Cardiac septum (tissue), 1 donor: ENCODE measurements around the gene SPESP1. TPM values are rescaled to one million over a fixed set of nuclear protein-coding genes. Genes with fewer than 3 reads are reported as not detected.

Experiments used
- DNase-seq: peaks from one replicate; pipeline ENCODE4 v3.0.0-alpha.2; 2020; ENCODE audit warnings: low spot score
- intact Hi-C: fragments of 100-400 bp; cut with DNase I; formaldehyde crosslinking; loops from one replicate; pipeline ENCODE4 v1.14.0; 2022
- long read RNA-seq: library from polyadenylated mRNA; unstranded; transcript quantifications from one replicate; pipeline ENCODE4 v2.0.0, GENCODE V29; 2021
- total RNA-seq: library from RNA; stranded (reverse); fragmentation: NEBNext Ultra II Directional; extraction: Animal tissue kit (Norgen Biotek cat#: 25700); gene quantifications from one replicate; pipeline ENCODE4 v1.2.1, GENCODE V29; 2021
- donor health status: DM: no; HTN: no; CAD: no.

SPESP1 gene
- total RNA-seq, result 1.8 TPM
- long read RNA-seq, partial matches to known transcripts, result 0 of 5 reads
- long read RNA-seq, other reads (novel, unspliced or antisense), result 1 of 5 reads

DNA sequence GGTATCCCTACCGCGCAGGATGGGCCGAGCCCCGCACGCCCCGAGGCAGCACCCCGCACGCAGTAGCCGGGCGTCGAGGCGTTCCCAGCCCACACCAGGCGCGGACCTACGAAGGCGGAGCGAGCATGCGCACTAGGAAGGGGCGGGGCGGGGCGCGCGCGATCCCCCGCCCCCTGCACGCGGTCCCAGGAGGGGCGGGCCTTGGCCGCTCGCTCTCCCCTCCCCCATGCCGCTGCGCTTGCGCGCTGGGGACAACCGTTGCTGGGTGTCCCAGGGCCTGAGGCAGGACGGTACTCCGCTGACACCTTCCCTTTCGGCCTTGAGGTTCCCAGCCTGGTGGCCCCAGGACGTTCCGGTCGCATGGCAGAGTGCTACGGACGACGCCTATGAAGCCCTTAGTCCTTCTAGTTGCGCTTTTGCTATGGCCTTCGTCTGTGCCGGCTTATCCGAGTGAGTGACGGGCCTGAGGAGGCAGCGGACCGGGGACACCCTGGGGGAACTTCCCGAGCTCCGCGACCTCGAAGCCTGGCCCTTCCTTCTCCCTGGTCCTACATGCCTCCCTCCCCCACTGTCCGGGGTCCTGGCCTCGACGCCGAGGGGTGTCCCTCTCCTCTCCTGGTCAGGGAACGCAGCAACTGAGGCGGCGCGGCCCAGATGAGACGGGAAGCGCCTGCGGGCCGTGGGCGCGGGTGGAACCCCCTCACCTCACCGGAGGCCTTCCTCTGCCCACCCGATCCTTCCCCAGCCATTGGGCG lies at the start of gene SPESP1:
Gene SPESP1 (plus strand): TSS at position 258 of the 755 bp plus-strand sequence. CDS start 129 bp downstream, at position 387.
- intact Hi-C loops, result no loop called here
- peak; percentile 79 for DNase-seq

DNA sequence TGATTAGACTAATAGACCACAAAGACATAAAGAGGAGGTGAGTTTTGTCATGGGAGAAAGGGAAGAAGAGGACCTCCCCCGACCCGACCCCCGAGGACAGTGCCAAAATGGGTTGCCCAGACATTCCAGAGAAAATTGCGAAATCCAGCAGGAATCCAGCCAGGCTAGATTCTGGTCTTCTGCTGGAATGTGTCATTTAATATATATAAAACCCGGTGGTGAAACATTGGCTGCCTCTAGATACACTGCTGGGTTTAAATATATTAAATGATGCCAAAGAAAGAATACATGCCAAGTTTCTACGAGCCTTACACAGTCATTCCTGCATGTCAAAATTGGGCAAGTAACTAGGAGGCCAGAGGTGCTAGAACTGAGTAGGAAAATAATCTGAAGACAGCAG lies 45.3 kb upstream of the SPESP1 start:
- DNase-seq, result no peak
- intact Hi-C loops, result no loop called here

DNA sequence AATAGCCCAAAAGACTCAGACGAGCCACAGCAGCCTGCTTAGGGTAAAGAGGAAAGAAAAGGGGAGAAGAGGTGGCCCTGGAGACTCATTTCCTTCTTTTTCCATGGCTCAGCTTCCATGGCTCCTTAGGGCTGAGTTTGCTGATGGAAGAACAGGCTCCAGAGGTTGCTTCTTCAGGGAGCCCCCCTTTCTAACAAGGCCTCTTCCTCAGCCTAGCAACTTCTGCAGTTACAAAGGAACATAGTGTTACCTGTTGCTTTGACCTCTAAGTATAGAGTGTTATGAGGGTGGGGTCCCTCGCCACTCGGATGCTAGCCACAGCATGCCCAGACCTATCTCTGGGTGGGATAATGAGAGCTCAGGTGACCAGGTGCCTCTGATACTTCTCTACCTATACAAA lies 43.2 kb upstream of the SPESP1 start:
- intact Hi-C loops, result no loop called here
- DNase-seq, result no peak

DNA sequence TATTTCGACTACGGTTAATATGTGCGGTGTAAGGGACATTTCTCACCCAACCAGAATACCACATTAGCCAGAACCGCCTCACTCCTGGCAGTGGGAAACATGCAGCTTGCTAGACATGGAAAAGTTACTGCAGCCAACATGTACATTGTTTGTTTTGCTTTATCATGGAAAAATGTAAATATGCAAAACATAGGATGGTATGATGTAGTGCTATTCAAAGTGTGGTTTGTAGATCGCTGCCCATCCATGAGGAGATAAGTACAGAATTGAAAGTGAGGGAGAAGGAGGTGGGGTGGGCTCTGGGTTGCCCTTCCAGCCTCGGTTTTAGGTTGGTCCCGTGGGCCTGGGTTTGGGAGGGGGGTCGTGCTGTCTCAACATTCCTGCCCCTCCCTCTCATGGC lies 42.5 kb upstream of the SPESP1 start:
- intact Hi-C loops, result no loop called here

DNA sequence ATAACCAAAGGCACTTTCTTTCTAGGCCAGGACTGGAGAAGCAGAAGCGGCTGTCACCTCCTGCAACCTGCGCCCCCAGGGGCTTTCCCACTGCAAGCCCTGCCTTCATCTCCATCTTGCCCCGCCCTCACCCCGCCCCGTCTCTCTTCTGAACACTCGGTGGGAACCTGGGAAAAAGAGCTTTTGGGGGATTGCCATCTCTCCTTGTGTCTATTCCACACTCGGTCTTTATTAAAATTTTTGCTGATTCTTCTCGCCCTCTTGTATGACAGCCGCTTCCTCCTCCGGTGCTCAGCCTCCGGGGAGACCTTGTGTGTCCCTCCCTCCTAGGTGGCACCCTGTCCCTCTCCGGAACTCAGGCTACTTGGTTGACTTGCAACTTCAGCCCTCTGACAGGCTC lies 41.9 kb upstream of the SPESP1 start:
- intact Hi-C loops, result no loop called here
- DNase-seq, result no peak

More for the DNA sequence above, 42.5 kb upstream of the SPESP1 start:
- no peak for DNase-seq

DNA sequence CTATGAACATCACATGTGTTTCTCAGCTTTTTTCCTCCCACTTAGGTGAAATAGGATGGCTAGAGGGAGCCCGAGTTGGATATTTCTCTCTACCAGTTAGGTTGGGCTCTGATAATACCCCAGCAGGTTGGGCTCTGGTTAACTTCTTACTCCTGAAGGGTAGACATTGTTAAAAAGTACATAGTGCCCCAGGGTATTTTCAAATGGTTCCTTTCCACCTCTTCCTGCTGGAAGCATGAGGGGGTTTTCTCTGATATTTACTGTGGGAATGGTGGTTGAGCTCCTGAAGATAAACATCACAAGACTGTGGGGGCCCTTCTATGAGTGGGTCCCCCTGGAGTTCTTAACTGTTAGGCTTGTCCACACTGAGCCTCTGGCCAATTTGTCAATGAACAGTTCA lies 36.1 kb upstream of the SPESP1 start:
- DNase-seq, result no peak
- intact Hi-C loops, result no loop called here

DNA sequence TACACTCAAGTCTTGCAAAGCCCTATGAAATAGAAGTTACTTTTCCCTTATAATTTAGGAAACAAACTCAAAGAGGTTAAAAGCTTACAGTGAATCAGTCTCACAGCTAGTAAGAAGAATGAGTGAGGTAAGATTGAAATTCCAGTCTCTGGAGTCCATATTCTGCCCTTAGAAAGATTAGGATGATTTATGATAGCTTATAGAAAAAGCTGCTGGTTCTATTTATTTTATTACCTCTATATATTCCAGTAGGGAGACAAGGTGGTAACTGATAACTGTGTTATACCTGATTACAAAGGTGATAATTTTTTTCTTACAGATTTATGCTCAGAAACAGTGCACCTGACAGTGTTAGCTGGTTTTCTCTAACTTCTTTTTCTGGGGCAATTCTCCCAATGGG lies 34.1 kb upstream of the SPESP1 start:
- no peak for DNase-seq
- intact Hi-C loops, result no loop called here

DNA sequence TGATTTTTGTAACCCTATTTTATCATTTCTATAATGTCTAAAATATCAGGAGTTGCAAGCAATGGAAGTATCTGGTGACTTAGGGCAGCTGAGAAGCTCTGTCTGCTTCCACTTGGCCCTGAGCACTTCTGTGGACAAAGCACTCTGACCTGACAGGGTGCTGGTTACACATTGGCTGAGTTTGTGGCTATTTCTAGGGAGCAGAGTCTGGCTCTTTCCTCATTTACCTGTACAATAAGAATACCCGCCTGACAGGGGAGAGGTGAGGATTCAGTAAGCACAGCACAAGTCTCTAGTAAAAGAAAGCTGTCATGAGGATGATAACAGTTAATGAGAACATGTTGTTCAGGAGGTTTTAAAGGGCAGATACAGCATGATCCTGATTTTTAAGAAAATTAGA lies 33.3 kb upstream of the SPESP1 start:
- intact Hi-C loops, result no loop called here
- no peak for DNase-seq

DNA sequence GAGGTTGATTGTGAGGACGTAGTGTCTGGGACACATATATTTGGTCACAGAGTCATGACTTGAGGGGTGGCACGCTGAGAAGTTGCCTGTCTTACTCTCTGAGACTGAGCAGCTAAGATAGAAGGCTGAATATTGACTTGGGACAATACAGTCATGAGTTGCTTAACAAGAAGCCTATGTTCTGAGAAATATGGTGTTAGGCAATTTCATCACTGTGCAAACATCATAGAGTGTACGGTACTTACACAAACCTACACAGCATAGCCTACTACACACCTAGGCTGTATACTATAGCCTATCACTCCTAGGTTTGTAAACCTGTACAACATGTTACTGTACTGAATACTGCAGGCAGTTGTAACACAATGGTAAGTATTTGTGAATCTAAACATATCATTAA lies 30.3 kb upstream of the SPESP1 start:
- no peak for DNase-seq
- intact Hi-C loops, result no loop called here

DNA sequence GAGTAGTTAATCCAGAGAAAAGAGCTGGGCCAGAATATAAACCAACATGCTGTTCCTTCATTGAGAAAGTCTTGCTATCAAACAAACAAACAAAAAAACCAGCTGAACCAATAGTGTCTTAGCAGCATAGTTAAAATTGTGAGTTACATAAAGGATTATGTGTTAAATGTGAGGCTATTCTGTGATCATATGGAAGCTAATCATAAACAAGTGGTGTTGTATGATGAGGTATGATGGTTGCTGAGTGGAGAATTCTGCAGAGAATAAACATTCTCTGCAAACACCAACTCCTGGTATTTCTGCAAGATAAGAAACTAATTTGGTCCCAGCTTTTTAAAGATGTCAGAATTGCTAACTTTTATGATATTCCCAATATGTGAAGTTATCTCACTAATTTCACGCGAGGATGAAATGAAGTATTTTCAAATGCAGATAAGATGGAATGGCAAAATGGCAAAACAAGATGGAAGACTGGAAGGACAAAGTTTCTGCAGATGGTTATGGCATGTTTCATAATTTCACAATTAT lies 22.9 kb upstream of the SPESP1 start:
- intact Hi-C loops, result no loop called here
- DNase-seq, result no peak

DNA sequence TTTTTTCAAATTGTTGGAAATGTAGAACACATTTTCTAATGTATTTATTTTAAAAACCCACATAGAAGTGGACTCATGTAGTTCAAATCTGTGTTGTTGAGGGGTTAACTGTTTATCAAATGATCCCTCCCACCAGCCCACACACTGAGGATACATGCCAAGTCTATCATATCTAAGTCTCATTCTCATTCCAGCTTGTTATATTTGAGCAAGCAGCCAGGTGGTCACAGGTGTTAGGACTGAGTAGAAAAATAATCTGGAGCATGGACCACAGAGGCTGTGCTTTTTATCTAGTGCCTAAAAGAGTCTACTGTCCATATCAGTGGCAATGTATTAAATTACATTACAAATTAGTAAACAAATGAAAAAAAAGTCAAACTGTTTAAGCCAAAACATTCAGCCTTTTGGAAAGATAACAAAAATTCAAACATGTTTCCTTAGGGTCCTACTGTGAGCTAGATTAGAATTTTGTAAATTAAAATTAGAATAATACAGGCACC lies 20.7 kb upstream of the SPESP1 start:
- intact Hi-C loops, result no loop called here
- DNase-seq, result no peak

DNA sequence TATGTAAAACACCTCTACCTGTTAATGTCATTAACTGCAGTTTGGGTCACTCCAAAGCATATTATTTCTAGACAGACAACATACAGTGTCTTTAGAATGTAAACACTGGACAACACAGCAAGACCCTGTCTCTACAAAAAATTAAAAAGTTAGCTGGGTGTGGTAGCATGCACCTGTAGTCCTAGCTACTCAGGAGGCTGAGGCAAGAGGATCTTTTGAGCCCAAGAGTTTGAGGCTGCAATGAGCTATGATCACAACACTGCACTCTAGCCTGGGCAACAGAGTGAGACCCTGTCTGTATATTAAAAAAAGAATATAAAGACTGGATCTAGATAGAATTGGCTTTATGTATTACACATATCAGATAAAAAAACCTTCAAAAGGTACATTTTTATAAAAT lies 20.0 kb upstream of the SPESP1 start:
- no peak for DNase-seq
- intact Hi-C loops, result no loop called here

DNA sequence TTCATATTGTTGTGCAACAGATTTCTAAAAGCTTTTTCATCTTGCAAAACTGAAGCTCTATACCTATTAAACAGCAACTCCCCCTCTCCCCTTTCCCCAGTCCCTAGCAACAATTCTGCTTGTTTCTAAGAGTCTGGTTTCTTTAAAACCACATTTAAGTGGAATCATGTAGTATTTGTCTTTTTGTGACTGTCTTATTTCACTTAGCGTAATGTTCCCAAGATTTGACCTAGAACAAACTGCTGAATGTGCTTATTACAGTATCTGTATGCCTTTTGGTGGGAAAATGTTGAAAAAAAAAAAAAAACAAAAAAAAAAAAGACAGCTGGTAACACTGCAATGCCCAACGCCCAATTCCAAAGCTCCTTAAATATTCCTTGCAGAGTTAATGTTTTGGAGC lies 19.5 kb upstream of the SPESP1 start:
- intact Hi-C loops, result no loop called here
- no peak for DNase-seq

DNA sequence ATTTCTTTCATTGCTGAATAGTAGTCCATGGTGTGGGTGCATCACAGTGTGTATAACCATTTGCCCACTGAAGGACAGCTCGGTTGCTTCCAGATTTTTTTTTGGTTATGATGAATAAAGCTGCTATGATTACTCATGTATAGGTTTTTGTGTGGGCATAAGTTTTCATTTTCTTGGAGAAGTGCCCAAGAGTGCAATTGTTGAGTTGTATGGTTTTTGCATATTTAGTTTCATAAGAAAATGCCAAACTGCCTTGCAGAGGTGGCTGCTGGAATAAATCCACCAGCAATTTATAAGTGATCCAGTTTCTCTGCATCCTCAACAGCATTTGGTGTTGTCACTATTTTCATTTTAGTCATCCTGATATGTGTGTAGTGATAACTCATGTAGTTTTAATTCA lies 8.4 kb upstream of the SPESP1 start:
- DNase-seq, result no peak
- intact Hi-C loops, result no loop called here

DNA sequence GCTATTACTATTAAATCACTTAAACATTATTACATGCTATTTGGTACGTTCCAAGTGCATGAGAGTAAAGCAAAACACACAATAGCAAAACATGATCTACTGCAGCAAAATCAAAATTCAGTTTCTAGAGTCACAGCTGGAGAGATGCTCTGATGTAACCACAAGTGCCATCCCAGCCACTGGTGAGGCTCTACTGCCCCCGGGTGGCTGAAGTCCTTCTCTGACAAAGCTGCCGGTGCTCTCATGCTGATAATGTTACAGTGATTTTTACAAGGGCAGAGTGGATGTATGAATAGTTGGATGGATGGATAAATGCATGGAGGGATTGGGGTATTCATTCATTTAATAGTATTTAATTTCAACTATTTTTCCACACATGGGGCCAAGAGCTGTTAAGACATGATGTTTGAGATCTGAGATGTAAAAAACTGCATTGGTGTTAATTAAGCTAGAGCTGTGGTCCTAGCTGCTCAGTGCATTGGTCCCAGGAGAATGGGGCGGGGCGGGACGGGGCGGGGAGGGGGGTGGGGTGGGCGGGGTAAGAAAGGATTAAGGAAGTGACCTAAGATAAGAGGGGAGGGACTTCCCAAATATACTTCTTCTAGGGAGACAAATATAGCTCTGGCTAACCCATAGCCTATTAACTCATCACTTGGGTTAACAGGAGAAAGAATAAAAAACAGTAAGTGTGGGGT lies 5.3 kb upstream of the SPESP1 start:
- intact Hi-C loops, result loop anchor here (2.0 kb wide), 1 partner anchor 370 kb away; no protein-coding TSS in a partner anchor
- DNase-seq, result peak; percentile 78

DNA sequence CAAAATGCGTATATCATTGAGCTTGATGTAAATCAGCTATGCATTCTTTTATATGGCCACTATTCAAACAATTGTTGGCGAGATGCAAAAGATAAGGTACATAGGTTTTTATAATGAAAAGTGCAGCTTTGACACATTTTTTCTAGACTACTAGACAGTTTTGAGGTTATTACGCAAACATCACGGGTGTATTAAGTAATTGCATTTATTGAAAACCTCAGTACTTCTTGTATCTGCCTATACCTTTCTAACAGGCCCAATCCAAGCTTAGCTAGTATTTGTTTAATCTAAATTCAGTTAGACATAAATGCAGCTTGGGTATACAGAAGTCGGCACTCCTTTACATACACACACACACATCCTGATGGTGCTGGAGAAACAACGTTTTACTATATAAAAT lies 2.7 kb downstream of the SPESP1 start:
- DNase-seq, result no peak
- intact Hi-C loops, result no loop called here

DNA sequence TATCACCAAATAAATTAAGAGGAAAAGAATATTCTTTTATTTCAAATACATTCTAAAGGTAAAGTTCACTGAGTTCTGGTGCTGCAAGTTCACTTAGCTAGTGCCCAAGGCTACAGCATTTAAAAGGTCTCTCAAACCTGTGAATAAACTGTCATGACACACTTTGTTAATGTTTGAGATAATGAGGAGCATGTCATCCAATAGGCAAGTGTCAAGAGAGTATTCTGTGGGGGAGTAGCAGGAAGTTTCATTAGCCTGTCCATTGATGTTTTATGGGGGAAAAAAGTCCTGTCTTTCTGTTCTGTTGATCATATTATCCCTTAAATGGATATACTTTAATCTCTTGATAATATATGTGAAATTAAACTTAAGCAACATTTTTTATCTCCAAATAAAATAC lies 4.0 kb downstream of the SPESP1 start:
- intact Hi-C loops, result no loop called here
- no peak for DNase-seq

DNA sequence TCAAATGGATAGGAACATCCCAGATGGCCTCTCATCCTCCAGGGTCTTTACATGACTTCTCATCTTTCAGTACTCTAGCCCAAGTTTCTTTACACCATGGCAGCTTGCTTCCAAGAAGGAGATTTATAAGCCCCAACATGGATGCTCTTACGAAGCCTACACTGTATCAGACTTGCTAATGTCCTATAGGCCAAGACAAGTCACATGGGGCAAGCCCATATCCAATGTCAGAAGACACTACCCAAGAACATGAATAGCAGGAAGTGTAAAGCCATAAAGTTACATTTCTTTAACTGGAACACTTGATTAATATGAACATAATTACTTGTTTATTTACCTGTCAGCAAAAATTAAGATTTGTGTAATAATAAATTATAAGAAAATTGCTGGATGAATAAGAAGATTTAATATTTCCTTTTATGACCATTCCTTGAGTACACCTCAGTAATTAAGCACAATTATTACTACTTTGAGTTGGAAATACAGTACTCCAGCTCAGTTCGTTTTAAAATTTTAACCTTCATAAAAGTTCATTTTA lies 5.1 kb downstream of the SPESP1 start:
- intact Hi-C loops, result no loop called here
- no peak for DNase-seq

DNA sequence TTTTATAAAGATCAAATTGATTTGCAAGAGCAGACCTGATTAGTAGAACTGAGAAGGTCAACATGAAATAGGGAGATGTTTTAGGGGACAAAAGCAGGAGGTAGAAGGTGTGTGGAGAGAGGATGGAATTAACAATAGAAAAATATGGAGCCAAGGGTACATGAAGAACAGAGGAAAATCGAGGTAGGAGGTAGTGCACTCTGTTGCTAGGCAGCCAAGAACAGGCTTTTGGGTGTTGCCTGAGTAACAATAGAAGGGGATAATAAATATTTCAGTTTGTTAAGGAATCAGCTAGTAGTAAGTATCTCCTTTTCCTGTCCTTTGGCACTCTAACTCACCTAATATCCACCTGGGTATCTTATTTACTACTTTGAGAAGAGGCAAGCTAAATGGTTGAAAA lies 9.2 kb downstream of the SPESP1 start:
- no peak for DNase-seq
- intact Hi-C loops, result no loop called here

DNA sequence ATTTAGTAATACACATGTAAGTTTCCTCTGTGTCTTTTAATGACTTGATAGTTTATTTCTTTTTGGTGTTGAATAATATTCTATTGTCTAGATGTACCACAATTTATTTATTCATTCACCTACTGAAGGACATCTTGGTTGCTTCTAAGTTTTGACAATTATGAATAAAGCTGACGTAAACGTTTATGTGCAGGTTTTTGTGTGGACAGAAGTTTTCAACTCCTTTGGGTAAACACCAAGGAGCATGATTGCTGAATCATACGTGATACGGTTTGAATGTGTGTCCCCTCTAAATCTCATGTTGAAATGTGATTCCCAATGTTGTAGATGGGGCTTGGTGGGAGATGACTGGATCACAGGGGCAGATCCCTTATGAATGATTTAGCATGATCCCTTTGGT lies 21.5 kb downstream of the SPESP1 start:
- intact Hi-C loops, result no loop called here
- DNase-seq, result no peak

DNA sequence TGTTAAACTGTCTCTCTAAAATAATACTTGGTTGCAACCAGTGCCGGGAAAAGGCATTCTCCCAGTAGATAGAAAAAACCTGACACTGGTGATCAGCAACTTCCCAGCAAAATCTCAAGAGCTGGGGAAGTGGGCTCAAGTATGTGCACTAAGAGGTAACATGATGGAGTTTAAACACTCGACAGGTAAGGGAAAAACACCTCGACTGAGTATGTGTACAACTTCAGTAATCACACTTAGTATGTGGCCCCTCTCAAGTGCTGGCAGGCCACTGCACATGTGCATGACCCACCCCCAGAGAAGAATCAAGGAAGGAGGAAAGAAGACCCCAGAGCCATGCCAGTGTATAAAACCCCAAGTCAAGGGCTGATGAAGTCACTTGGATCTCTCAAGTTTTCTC lies 27.4 kb downstream of the SPESP1 start:
- DNase-seq, result no peak
- intact Hi-C loops, result no loop called here
